Caco-2 (cell line): ENCODE measurements around the gene TRNP1. TPM values are rescaled to one million over a fixed set of nuclear protein-coding genes. Genes with fewer than 3 reads are reported as not detected.

Source experiments
- BruUV-seq: library from RNA; stranded (reverse); fragments of 400-500 nt; replicated peaks from 2 replicates; lab custom pipeline; 2021; lab: Mats Ljungman, UMichigan
- CTCF ChIA-PET: fragments of 300-600 bp; sonication (Branson Sonifier 250); formaldehyde crosslinking; loops from one replicate; lab custom pipeline; 2022; ENCODE audit warnings: antibody characterized with exemption; lab: Charles Lee
- POLR2A ChIA-PET: fragments of 300-600 bp; sonication (Branson Sonifier 250); formaldehyde crosslinking; loops from one replicate; lab custom pipeline; 2022; ENCODE audit warnings: antibody characterized with exemption; lab: Charles Lee
- DNase-seq, 2 experiments: peaks; one replicate each; pipeline versions ENCODE4 v3.0.0 to v3.0.0-alpha.2; 2020 to 2022
- H3K27me3 ChIP-seq: replicated peaks from 2 replicates; pipeline ENCODE4 v1.6.0; 2011; ENCODE audit warnings: low read length; ENCODE audit not compliant: control insufficient read depth, insufficient read depth
- H3K36me3 ChIP-seq: 2 replicates; pipeline ENCODE4 v1.5.1; 2011; ENCODE audit warnings: low read length; ENCODE audit not compliant: control insufficient read depth, insufficient read depth
- H3K4me1 ChIP-seq: fragments of 250-450 bp; sonication (Bioruptor Pico); 2 replicates; pipeline ENCODE4 v1.5.1; 2020; ENCODE audit warnings: mild to moderate bottlenecking
- H3K4me3 ChIP-seq: 2 replicates; pipeline ENCODE4 v1.5.1; 2011; ENCODE audit warnings: low read depth, mild to moderate bottlenecking, control low read depth, low read length
- H3K9me3 ChIP-seq: fragments of 250-450 bp; sonication (Bioruptor Pico); 2 replicates; pipeline ENCODE4 v1.5.1; 2020; ENCODE audit warnings: mild to moderate bottlenecking, moderate library complexity
- H3K27ac Mint-ChIP-seq: one replicate; pipeline ENCODE4 v1.8.0; 2022; ENCODE audit warnings: mixed read lengths; ENCODE audit not compliant: unreplicated experiment
- H3K27me3 Mint-ChIP-seq: one replicate; pipeline ENCODE4 v1.8.0; 2022; ENCODE audit warnings: mixed read lengths; ENCODE audit not compliant: insufficient read depth, unreplicated experiment
- H3K36me3 Mint-ChIP-seq: one replicate; pipeline ENCODE4 v1.8.0; 2022; ENCODE audit warnings: mild to moderate bottlenecking, mixed read lengths; ENCODE audit not compliant: insufficient read depth, unreplicated experiment
- H3K4me1 Mint-ChIP-seq: one replicate; pipeline ENCODE4 v1.8.0; 2022; ENCODE audit warnings: low read depth, mixed read lengths; ENCODE audit not compliant: unreplicated experiment
- H3K4me3 Mint-ChIP-seq: one replicate; pipeline ENCODE4 v1.8.0; 2022; ENCODE audit warnings: mild to moderate bottlenecking, moderate library complexity, mixed read lengths; ENCODE audit not compliant: unreplicated experiment
- H3K9me3 Mint-ChIP-seq: one replicate; pipeline ENCODE4 v1.8.0; 2022; ENCODE audit warnings: mixed read lengths; ENCODE audit not compliant: unreplicated experiment
- intact Hi-C: fragments of 100-400 bp; cut with micrococcal nuclease; formaldehyde crosslinking; loops from one replicate; pipeline ENCODE4 v1.10.0; 2022; ENCODE audit not compliant: unreplicated experiment
- total RNA-seq: library from RNA; stranded (reverse); gene quantifications from 2 replicates; pipeline ENCODE4 v1.2.3, GENCODE V29; 2022
- TF ChIP-seq, protein P1 (sequence below), 2 experiments: fragments of 200-600 bp in 1 of 2; IDR thresholded peaks; 1 replicate in 1 of 2; 2 replicates in 1 of 2; pipeline versions ENCODE4 v1.5.1 to v1.8.0; 2011 to 2022; ENCODE audit warnings: antibody characterized with exemption in 1 of 2, control low read depth in 1 of 2, inconsistent platforms in 1 of 2, low read depth in 1 of 2, low read length in 1 of 2, mild to moderate bottlenecking in 1 of 2, moderate library complexity in 1 of 2; ENCODE audit not compliant: insufficient read depth in 1 of 2, severe bottlenecking in 1 of 2, unreplicated experiment in 1 of 2

TRNP1 gene
- total RNA-seq, 1 experiment from 2014 or later, result 23.6 TPM

DNA sequence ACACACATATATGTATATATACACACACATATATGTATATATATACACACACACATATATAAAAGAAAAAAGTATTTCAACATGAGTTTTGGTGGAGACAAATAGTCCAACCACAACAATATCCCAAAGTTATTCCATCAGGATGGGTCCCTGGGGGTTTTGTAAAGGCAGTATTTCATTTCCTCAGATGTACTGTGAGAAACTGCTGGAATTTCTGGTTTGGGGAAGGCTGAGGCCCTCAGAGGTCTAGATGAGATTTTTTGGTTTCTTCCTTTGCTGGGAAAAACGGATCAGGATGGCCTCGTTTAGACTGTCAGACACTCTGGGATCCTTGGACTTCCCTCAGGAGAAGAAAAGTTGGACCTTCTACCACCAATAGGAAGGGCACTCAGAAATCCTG, 55.6 kb downstream of the TRNP1 start:
- no peaks in the 10 kb centered on the region for H3K4me1 ChIP-seq
- no peaks in the 10 kb centered on the region for H3K9me3 Mint-ChIP-seq
- H3K27me3 ChIP-seq, result no peaks in the 10 kb centered on the region
- H3K9me3 ChIP-seq, result no peaks in the 10 kb centered on the region
- H3K36me3 ChIP-seq, result no peaks in the 10 kb centered on the region
- TF ChIP-seq, protein P1, sequence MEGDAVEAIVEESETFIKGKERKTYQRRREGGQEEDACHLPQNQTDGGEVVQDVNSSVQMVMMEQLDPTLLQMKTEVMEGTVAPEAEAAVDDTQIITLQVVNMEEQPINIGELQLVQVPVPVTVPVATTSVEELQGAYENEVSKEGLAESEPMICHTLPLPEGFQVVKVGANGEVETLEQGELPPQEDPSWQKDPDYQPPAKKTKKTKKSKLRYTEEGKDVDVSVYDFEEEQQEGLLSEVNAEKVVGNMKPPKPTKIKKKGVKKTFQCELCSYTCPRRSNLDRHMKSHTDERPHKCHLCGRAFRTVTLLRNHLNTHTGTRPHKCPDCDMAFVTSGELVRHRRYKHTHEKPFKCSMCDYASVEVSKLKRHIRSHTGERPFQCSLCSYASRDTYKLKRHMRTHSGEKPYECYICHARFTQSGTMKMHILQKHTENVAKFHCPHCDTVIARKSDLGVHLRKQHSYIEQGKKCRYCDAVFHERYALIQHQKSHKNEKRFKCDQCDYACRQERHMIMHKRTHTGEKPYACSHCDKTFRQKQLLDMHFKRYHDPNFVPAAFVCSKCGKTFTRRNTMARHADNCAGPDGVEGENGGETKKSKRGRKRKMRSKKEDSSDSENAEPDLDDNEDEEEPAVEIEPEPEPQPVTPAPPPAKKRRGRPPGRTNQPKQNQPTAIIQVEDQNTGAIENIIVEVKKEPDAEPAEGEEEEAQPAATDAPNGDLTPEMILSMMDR (IDR thresholded peaks at IDR 0.05; ENCODE audit: insufficient read depth in 1 of 2, low read depth in 1 of 2, low read length in 1 of 2, severe bottlenecking in 1 of 2, unreplicated experiment in 1 of 2), result no peak
- ChIA-PET CTCF (no interaction called here), POLR2A (no interaction called here)
- DNase-seq, result no peak
- H3K4me1 Mint-ChIP-seq, result peaks cover 7% of the 10 kb centered on the region
- intact Hi-C loops, result no loop called here
- H3K36me3 Mint-ChIP-seq, result no peaks in the 10 kb centered on the region
- H3K27ac Mint-ChIP-seq, result no peak overlapping the region
- H3K4me3 Mint-ChIP-seq, result no peak overlapping the region
- no peaks in the 10 kb centered on the region for H3K27me3 Mint-ChIP-seq
- no TSS peak for BruUV-seq
- no peak overlapping the region for H3K4me3 ChIP-seq

DNA sequence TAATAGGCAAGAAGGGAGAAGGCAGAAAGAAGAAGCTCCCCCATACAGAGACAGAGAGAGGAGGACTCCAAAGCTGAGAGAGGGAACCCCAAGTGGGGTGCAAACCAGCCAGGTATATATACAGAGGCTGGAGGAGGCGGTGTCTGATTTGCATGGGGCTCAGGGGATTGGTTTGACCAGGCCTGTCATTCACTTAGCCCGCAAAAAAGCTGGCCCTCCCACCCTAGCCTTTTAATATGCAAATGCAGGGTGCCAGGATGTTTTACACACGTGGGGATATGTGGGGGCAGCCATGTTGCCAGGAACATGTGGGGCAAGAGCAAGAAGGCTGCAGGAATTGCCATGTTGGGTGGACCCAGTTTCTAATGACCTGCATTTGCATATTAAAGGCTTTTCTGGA, 56.1 kb downstream of the TRNP1 start:
- no peak for DNase-seq
- Mint-ChIP-seq H3K9me3 (no peaks in the 10 kb centered on the region), H3K27me3 (no peaks in the 10 kb centered on the region), H3K27ac (no peak overlapping the region), H3K36me3 (no peaks in the 10 kb centered on the region), H3K4me1 (peaks cover 7% of the 10 kb centered on the region), H3K4me3 (no peak overlapping the region)
- Histone ChIP-seq H3K27me3 (no peaks in the 10 kb centered on the region), H3K4me1 (no peaks in the 10 kb centered on the region), H3K36me3 (no peaks in the 10 kb centered on the region), H3K4me3 (no peak overlapping the region), H3K9me3 (no peaks in the 10 kb centered on the region)
- POLR2A ChIA-PET, result no interaction called here
- BruUV-seq, result no TSS peak
- intact Hi-C loops, result no loop called here
- CTCF ChIA-PET, result no interaction called here
- TF ChIP-seq, protein P1 (IDR thresholded peaks at IDR 0.05; ENCODE audit: insufficient read depth in 1 of 2, low read depth in 1 of 2, low read length in 1 of 2, severe bottlenecking in 1 of 2, unreplicated experiment in 1 of 2), result no peak

Other genes with a start within 250 kb of the TRNP1 start
- 10.0 and 12.3 TPM in 2 replicates for gene PIGV, start 205.7 kb upstream of the TRNP1 start, total RNA-seq
- 21.3 and 21.9 TPM in 2 replicates for gene ZDHHC18, start 167.0 kb upstream of the TRNP1 start, total RNA-seq
- 21.4 and 22.1 TPM in 2 replicates for gene SFN, start 130.5 kb upstream of the TRNP1 start, total RNA-seq
- 31.2 and 32.0 TPM in 2 replicates for gene GPN2, start 103.4 kb upstream of the TRNP1 start, total RNA-seq
- gene GPATCH3, start 93.2 kb upstream of the TRNP1 start, total RNA-seq, result 19.1 and 20.6 TPM in 2 replicates
- gene NR0B2, start 79.7 kb upstream of the TRNP1 start, total RNA-seq, result 0.34 TPM in 1 of 2 replicates, not detected in the other
- 81.3 and 87.2 TPM in 2 replicates for gene NUDC, start 71.9 kb upstream of the TRNP1 start, total RNA-seq
- gene KDF1, start 33.2 kb upstream of the TRNP1 start, total RNA-seq, result 13.5 and 14.1 TPM in 2 replicates
- 19.4 and 21.1 TPM in 2 replicates for gene TENT5B, start 19.2 kb downstream of the TRNP1 start, total RNA-seq
- gene SLC9A1, start 161.4 kb downstream of the TRNP1 start, total RNA-seq, result 28.9 and 31.0 TPM in 2 replicates
- 15.1 and 17.2 TPM in 2 replicates for gene WDTC1, start 240.9 kb downstream of the TRNP1 start, total RNA-seq